NCI-H2227 treated with DMSO at 0.1 percent for 48 hours (cell line): ENCODE results near the gene ETV1.

Experiments
- DNase-seq: peaks from one replicate; lab custom pipeline; 2025; lab: John Stamatoyannopoulos, UW

The ETV1 gene

GRCh38 chr7:13987395-13987794, 2.1 kb downstream of the ETV1 start:
- DNase-seq = no peak

GRCh38 chr7:13986208-13986607, 3.3 kb downstream of the ETV1 start:
- no peak for DNase-seq

GRCh38 chr7:13984831-13985685, 4.4 kb downstream of the ETV1 start:
- DNase-seq = no peak

GRCh38 chr7:13984061-13984460, 5.4 kb downstream of the ETV1 start:
- DNase-seq = no peak

- no peak for DNase-seq
These were observed 6.4 kb downstream of the ETV1 start for GRCh38 chr7:13982940-13983677.

- peak; percentile 13 for DNase-seq
These were observed 8.4 kb downstream of the ETV1 start for GRCh38 chr7:13981070-13981469.

- DNase-seq = no peak
These were observed 9.0 kb downstream of the ETV1 start for GRCh38 chr7:13980474-13980873.

- DNase-seq = no peak
These were observed 9.6 kb downstream of the ETV1 start for GRCh38 chr7:13979671-13980435.

- DNase-seq = no peak
These were observed 12.9 kb downstream of the ETV1 start for GRCh38 chr7:13976594-13976993.

GRCh38 chr7:13965077-13965476, 24.4 kb downstream of the ETV1 start:
- no peak for DNase-seq

- no peak for DNase-seq
These were observed 25.5 kb downstream of the ETV1 start for GRCh38 chr7:13963925-13964324.

- no peak for DNase-seq
These were observed 34.0 kb downstream of the ETV1 start for GRCh38 chr7:13955494-13955893.

GRCh38 chr7:13953368-13953767, 36.1 kb downstream of the ETV1 start:
- DNase-seq = no peak

- no peak for DNase-seq
These were observed 36.5 kb downstream of the ETV1 start for GRCh38 chr7:13952921-13953320.

GRCh38 chr7:13949939-13950338, 39.5 kb downstream of the ETV1 start:
- no peak for DNase-seq

GRCh38 chr7:13949445-13949844, 40.0 kb downstream of the ETV1 start:
- peak; percentile 17 for DNase-seq

- DNase-seq = no peak
These were observed 41.3 kb downstream of the ETV1 start for GRCh38 chr7:13948019-13948801.

GRCh38 chr7:13947535-13947934, 41.9 kb downstream of the ETV1 start:
- no peak for DNase-seq

- no peak for DNase-seq
These were observed 43.3 kb downstream of the ETV1 start for GRCh38 chr7:13946181-13946580.

- no peak for DNase-seq
These were observed 43.8 kb downstream of the ETV1 start for GRCh38 chr7:13945670-13946069.

GRCh38 chr7:13933536-13933935, 55.9 kb downstream of the ETV1 start:
- no peak for DNase-seq

GRCh38 chr7:13933091-13933490, 56.4 kb downstream of the ETV1 start:
- no peak for DNase-seq
